CD4-positive, alpha-beta T cell treated with Interleukin-6 for 4 hours (primary cell): ENCODE data around the gene PPP2R2C.

Experiments used
- DNase-seq: peaks from one replicate; pipeline ENCODE4 v3.0.0-alpha.2; 2020; ENCODE audit warnings: mixed read lengths

PPP2R2C gene

DNA sequence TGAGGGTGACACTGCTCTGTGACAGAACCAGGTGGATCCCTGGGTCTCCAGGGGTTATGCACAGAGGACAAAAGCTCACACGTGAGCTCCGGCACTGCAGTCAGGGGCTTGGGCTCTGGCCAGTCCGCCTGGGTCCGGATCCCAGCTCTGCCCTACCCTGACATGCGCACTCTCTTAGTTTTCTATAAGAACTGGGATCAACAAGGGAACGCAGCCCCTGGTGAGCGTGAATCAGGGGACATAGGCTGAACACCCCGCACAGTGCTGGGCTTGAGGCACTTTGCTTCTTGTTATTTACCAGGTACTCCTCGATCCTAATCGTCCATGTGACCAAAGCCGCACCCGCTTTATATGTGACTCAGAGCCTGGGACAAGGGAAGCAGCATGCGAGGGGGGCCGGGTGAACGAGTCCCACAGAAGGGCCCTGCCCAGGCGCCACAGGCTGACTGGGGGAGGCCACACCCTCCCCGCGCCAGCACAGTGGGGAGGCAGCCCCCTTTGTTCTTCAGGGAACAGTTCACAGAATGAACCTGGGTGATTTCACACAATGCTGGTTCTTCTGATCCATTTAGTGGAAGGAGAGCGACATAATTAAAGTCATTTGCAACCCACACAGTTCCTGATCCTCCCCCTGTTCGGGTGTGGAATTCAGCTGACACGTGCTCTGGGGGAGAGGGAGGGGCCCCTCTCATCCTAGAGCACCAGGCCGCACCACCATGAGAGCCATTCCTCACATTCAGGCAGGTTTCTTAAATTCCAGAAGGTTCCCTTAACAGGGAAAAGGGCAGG, 147.2 kb downstream of the PPP2R2C start:
- no peak for DNase-seq

GRCh38 chr4:6324461-6324998, 147.9 kb downstream of the PPP2R2C start:
- DNase-seq, result no peak

GRCh38 chr4:6322761-6323566, 149.4 kb downstream of the PPP2R2C start:
- DNase-seq, result no peak

DNA sequence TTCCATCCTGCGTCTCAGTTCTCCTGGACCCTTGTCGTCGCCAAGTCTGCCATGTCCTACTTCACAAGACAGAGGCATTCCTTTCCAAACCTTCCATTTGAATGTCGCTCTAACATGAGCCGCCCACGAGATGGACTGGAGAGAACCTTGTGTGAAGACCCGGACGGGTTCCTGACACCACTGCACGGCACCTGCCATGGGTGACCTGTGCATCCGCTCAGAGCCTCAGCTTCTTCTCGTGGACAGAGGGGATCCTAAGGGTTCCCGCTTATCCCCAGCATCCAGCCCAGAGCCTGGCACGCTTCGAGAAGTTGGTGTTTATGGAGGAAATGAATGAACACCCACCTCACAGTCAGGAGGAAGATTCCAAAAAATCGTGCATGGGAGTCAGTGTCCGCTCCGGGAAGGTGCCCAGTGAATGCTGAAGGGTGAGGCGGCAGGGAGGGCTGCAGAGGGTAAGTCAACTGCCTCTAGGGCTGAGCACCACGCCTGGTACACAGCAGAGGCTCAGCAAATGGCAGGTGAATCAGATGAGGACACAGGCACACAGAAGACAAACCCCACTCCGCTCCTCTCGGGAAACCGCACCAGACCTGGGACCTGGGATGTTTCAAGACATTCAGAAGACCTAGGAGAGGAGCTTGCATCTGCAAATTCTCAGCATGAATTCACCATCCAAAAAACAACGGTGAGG, 150.2 kb downstream of the PPP2R2C start:
- DNase-seq, result no peak

DNA sequence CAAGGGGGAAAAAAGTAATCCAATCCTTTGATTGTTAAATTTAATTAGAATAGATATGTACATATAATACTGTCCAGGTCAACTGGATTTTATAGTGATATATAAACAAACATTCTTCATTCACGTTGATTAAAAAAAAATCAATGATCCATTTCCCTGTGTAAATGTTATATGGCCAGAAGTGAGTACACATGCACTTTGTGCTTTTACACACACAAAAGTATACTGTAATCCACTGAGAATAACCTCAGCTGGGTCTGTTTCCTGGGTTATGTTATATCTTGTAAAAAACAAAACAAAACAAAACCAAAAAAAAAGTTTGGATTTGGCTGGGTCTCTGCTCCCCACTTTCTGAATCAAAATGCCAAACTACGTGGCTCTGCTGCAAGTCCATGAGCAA, 151.1 kb downstream of the PPP2R2C start:
- no peak for DNase-seq

GRCh38 chr4:6320663-6321062, 151.8 kb downstream of the PPP2R2C start:
- DNase-seq, result no peak

GRCh38 chr4:6319530-6320150, 152.8 kb downstream of the PPP2R2C start:
- DNase-seq, result no peak

GRCh38 chr4:6318206-6318605, 154.2 kb downstream of the PPP2R2C start:
- no peak for DNase-seq

GRCh38 chr4:6316461-6317003, 155.9 kb downstream of the PPP2R2C start:
- DNase-seq, result no peak

DNA sequence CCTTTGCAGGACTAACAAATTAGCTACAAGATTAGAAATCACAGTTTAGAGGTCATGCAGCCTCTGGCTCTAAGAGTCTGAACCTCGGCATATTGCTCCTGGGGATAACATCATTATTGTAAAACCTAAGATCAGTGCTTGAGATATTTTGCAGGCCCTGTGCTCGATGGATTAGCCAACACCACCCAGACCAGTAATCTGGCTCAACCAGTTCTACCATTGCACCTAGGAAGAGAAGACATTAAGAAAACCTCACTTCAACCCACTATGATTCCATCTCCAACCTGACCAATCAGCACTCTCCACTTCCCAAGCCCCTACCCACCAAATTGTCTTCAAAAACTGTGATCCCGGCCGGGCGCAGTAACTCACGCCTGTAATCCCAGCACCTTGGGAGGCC, 159.2 kb downstream of the PPP2R2C start:
- no peak for DNase-seq

- DNase-seq, result no peak
Measured at GRCh38 chr4:6309777-6310176, 162.6 kb downstream of the PPP2R2C start.

DNA sequence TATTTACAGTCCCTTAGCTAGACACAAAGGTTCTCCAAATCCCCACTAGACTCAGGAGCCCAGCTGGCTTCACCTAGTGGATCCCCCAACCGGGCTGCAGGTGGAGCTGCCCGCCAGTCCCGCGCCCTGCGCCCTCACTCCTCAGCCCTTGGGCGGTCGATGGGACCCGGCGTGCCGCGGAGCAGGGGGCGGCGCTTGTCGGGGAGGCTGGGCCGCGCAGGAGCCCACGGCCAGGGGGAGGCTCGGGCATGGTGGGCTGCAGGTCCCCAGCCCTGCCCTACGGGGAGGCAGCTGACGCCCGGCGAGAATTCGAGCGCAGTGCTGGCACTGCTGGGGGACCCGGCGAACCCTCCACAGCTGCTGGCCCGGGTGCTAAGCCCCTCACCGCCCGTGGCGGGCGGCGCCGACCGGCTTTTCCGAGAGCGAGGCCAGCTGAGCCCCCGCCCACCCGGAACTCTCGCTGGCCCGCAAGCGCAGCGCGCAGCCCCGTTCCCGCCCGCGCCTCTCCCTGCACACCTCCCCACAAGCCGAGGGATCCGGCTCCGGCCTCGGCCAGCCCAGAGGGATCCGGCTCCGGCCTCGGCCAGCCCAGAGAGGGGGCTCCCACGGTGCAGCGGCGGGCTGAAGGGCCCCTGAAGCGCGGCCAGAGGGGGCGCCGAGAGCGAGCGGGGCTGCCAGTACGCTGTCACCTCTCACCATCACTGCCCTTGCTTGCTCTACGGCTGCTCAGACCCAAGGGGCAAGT, 163.3 kb downstream of the PPP2R2C start:
- peak; percentile 16 for DNase-seq

DNA sequence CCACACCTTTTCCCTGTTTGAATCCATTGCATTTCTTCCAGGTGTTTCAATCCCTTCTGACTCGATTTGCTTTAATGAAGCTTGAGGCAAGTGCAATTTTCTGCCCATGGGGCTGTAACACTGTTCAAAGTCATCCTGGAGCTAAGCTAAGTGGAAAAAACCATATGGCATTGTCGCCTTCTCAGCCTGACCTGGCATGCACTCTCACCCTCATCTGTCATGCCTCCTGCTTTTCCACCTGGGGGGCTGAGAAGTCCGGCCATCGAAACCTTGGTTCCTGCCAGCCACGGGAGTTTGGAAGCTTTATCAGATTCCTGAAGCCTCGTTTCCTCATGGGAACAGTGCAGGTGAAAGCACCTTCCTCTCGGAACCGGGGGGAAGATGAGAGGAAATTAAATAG, 164.5 kb downstream of the PPP2R2C start:
- DNase-seq, result no peak

GRCh38 chr4:6307230-6307629, 165.2 kb downstream of the PPP2R2C start:
- DNase-seq, result no peak

DNA sequence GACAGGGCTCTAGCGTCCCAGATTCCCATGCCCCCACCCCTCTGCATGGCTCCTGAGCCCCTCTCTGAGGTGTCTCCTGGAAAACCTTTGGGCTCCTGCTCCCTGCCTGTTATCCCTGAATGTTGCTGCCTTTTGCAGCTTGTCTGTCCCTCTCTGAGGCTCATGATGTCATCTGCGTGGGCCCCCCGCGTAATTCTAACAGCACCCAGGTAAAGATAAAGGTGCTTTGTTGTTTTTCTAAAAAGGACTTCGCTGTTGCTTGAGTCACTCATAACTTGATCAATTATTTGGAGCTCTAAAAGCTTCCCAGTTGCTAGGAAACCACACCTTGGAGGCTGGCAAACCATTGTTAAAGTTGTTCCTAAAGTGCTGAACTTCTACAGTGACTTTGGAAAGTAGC, 166.1 kb downstream of the PPP2R2C start:
- DNase-seq, result no peak

DNA sequence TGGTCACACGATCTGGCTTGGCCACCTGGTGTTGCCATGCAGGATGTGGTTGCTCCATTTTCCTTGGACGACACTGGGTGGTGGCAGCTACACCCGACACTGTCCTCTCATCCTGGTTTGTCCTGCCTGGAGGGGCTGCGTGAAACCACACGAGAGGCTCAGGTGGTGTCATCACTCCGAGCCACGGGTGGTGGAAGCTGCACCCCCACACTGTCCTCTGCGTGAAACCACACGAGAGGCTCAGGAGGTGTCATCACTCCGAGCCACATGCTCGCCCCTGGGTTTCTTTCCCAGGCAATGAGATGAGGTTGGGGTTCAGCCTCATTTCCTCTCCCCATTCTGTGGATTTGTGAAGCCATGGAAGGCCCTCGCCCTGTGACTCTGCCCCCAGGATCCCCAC, 168.5 kb downstream of the PPP2R2C start:
- no peak for DNase-seq

- DNase-seq, result no peak
Measured at GRCh38 chr4:6302869-6303268, 169.5 kb downstream of the PPP2R2C start.

- DNase-seq, result no peak
Measured at GRCh38 chr4:6301732-6302442, 170.5 kb downstream of the PPP2R2C start.

DNA sequence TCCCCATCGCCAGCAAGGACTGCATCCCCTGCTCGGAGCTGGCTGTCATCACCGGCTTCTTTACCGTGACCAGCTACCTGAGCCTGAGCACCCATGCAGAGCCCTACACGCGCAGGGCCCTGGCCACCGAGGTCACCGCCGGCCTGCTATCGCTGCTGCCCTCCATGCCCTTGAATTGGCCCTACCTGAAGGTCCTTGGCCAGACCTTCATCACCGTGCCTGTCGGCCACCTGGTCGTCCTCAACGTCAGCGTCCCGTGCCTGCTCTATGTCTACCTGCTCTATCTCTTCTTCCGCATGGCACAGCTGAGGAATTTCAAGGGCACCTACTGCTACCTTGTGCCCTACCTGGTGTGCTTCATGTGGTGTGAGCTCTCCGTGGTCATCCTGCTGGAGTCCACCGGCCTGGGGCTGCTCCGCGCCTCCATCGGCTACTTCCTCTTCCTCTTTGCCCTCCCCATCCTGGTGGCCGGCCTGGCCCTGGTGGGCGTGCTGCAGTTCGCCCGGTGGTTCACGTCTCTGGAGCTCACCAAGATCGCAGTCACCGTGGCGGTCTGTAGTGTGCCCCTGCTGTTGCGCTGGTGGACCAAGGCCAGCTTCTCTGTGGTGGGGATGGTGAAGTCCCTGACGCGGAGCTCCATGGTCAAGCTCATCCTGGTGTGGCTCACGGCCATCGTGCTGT, 171.2 kb downstream of the PPP2R2C start:
- no peak for DNase-seq

DNA sequence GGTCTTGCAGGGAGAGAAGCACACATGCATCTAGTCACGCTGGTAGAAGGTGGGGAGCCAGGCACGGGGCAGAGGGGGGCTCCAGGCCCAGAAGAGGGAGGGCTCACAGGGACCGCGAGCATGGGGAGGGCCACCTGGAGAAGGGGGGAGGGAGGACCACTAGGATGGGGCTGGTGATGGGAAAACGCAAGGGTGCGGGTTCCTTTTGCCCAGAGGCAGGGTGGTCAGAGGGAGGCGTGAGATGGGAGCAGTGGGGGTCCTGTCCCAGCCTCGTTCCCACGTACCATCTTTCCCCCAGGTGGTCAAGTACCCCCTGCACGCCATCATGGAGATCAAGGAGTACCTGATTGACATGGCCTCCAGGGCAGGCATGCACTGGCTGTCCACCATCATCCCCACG, 172.1 kb downstream of the PPP2R2C start:
- DNase-seq, result no peak

GRCh38 chr4:6299875-6300274, 172.5 kb downstream of the PPP2R2C start:
- no peak for DNase-seq
